Transverse colon (tissue), 4 donors: Measurements from ENCODE around the gene ZCCHC7. TPM values are rescaled to one million over a fixed set of nuclear protein-coding genes. Genes with fewer than 3 reads are reported as not detected.

ENCODE experiments used
- DNase-seq: peaks from one replicate; pipeline ENCODE4 v3.0.0-alpha.2; 2019
- H3K27ac ChIP-seq, 4 donors: fragments of 200-600 bp; sonication (generic); 2 replicates each; pipeline ENCODE4 v1.5.1; 2016 to 2018; ENCODE audit warnings: inconsistent platforms in 4 of 4
- H3K27me3 ChIP-seq: fragments of 200-600 bp; sonication (generic); 2 replicates; pipeline ENCODE4 v1.5.1; 2017; ENCODE audit warnings: inconsistent platforms
- H3K36me3 ChIP-seq, 4 donors: fragments of 200-600 bp; sonication (generic); 2 replicates each; pipeline ENCODE4 v1.5.1; 2017 to 2019; ENCODE audit warnings: inconsistent platforms in 4 of 4
- H3K4me1 ChIP-seq, 4 donors: fragments of 200-600 bp; sonication (generic); 2 replicates each; pipeline ENCODE4 v1.5.1; 2017 to 2020; ENCODE audit warnings: inconsistent platforms in 4 of 4
- H3K4me3 ChIP-seq, 4 donors: fragments of 200-600 bp; sonication (generic); 1 replicate in 1 of 4; 2 replicates in 3 of 4; pipeline versions ENCODE4 v1.5.1 to v1.6.1; 2017 to 2019; ENCODE audit warnings: inconsistent platforms in 4 of 4
- H3K9me3 ChIP-seq, 2 donors: fragments of 200-600 bp; sonication (generic); 2 replicates each; pipeline ENCODE4 v1.5.1; 2017 to 2019; ENCODE audit warnings: inconsistent platforms in 2 of 2
- CTCF ChIP-seq, 5 experiments: fragments of 200-600 bp in 3 of 5; fragments of 450-650 bp in 2 of 5; sonication (generic) in 3 of 5; IDR thresholded peaks; 1 replicate in 2 of 5; 2 replicates in 3 of 5; pipeline ENCODE4 v1.5.1; 2016 to 2017; ENCODE audit warnings: antibody characterized with exemption in 5 of 5, inconsistent platforms in 3 of 5, mild to moderate bottlenecking in 2 of 5, moderate library complexity in 1 of 5
- EP300 ChIP-seq: sonication (generic); formaldehyde crosslinking; IDR thresholded peaks from one replicate; pipeline ENCODE4 v1.6.1; 2017; ENCODE audit warnings: antibody characterized with exemption, low read depth
- POLR2A ChIP-seq: fragments of 450-650 bp; IDR thresholded peaks from one replicate; pipeline ENCODE4 v1.6.1; 2016; ENCODE audit warnings: antibody characterized with exemption, mild to moderate bottlenecking, moderate library complexity
- POLR2AphosphoS5 ChIP-seq, 3 donors: sonication (generic); formaldehyde crosslinking; IDR thresholded peaks; one replicate each; pipeline ENCODE4 v1.6.1; 2016; ENCODE audit warnings: antibody characterized with exemption in 3 of 3
- WGBS, 2 donors: methylation state at CpG; one replicate each; pipeline ENCODE4 v1.1.5; 2018; ENCODE audit warnings: low coverage in 1 of 2; 5-methylcytosine and 5-hydroxymethylcytosine counted together
- in situ Hi-C, 4 donors: fragments of 200-750 bp; cut with MboI; loops; one replicate each; pipeline versions ENCODE4 v1.15.0 to v1.15.1; 2017; ENCODE audit warnings: low sequenced_read_pairs in 3 of 4, low pct_ligation_motif_present in 1 of 4, low pct_unique_long_range_greater_than_20kb in 1 of 4
- intact Hi-C: fragments of 100-400 bp; cut with DNase I; formaldehyde crosslinking; loops from one replicate; pipeline ENCODE4 v1.15.1; 2023; ENCODE audit warnings: low total_unique reads
- total RNA-seq, 4 donors: library from RNA; depleted of rRNA; stranded (reverse); fragments of >200 nt; gene quantifications; one replicate each; pipeline ENCODE4 v1.1.0, GENCODE V29; 2016

Gene ZCCHC7
- total RNA-seq, 4 donors from 2014 or later: 13.2 to 43.0 (median 16.5) TPM

- in situ Hi-C loops: no loop called here
- Histone ChIP-seq H3K4me3 (no peak overlapping the region), H3K4me1 (no peaks in the 10 kb centered on the region), H3K9me3 (no peaks in the 10 kb centered on the region), H3K36me3 (no peaks in the 10 kb centered on the region), H3K27ac (no peak overlapping the region), H3K27me3 (no peaks in the 10 kb centered on the region)
- intact Hi-C loops: no loop called here
- no peak for DNase-seq
- no peak for TF ChIP-seq POLR2AphosphoS5 (IDR thresholded peaks at IDR 0.05)
- no peak for TF ChIP-seq EP300
- no peak for TF ChIP-seq POLR2A
- no peak for TF ChIP-seq CTCF (IDR thresholded peaks at IDR 0.05)
- 75 to 96% methylated on average over 8 to 12 of the region's 12 CpGs for WGBS, 2 donors
Measured at GRCh38 chr9:37383876-37384746, 263.7 kb downstream of the ZCCHC7 start.

- TF ChIP-seq POLR2A: no peak
- no peak for TF ChIP-seq EP300
- TF ChIP-seq CTCF (IDR thresholded peaks at IDR 0.05): no peak
- no peak for TF ChIP-seq POLR2AphosphoS5 (IDR thresholded peaks at IDR 0.05)
- H3K36me3 ChIP-seq: no peaks in the 10 kb centered on the region
- no peaks in the 10 kb centered on the region for H3K27me3 ChIP-seq
- DNase-seq: no peak
- intact Hi-C loops: no loop called here
- no peak overlapping the region for H3K27ac ChIP-seq
- H3K9me3 ChIP-seq: no peaks in the 10 kb centered on the region
- no peak overlapping the region for H3K4me3 ChIP-seq
- H3K4me1 ChIP-seq: no peaks in the 10 kb centered on the region
- WGBS, 2 donors: 70 to 100% methylated on average over 1 to 6 of the region's 6 CpGs
- in situ Hi-C loops: no loop called here
Measured at GRCh38 chr9:37385286-37385685, 264.9 kb downstream of the ZCCHC7 start.

GRCh38 chr9:37386988-37387387 is 266.6 kb downstream of the ZCCHC7 start:
- no peak for TF ChIP-seq POLR2A
- no peak for TF ChIP-seq EP300
- TF ChIP-seq CTCF (IDR thresholded peaks at IDR 0.05): no peak
- no peak for TF ChIP-seq POLR2AphosphoS5 (IDR thresholded peaks at IDR 0.05)
- H3K27ac ChIP-seq: no peak overlapping the region
- no peaks in the 10 kb centered on the region for H3K27me3 ChIP-seq
- intact Hi-C loops (no loop called here), in situ Hi-C loops (no loop called here)
- WGBS, 2 donors: 78 to 81% methylated on average over 5 to 10 of the region's 10 CpGs
- no peaks in the 10 kb centered on the region for H3K36me3 ChIP-seq
- H3K4me1 ChIP-seq: no peaks in the 10 kb centered on the region
- H3K9me3 ChIP-seq: no peaks in the 10 kb centered on the region
- H3K4me3 ChIP-seq: no peak overlapping the region
- no peak for DNase-seq

- Histone ChIP-seq H3K27ac (no peak overlapping the region), H3K36me3 (no peaks in the 10 kb centered on the region), H3K4me1 (no peaks in the 10 kb centered on the region), H3K4me3 (no peak overlapping the region), H3K27me3 (no peaks in the 10 kb centered on the region), H3K9me3 (no peaks in the 10 kb centered on the region)
- intact Hi-C loops: no loop called here
- in situ Hi-C loops: no loop called here
- TF ChIP-seq EP300: no peak
- peak; percentile 37 to 54 (median 39) for TF ChIP-seq CTCF (IDR thresholded peaks at IDR 0.05)
- peak; percentile 77 for DNase-seq
- whole genome bisulfite sequencing, 2 donors: 27 to 28% methylated on average over 6 to 7 of the region's 7 CpGs
Measured at GRCh38 chr9:37390759-37391158, 270.4 kb downstream of the ZCCHC7 start.
